HG02763 (cell line): ENCODE measurements around the gene IPO11.
"Not testable (repeated sequence)": the region's sequence is repeated elsewhere in the genome, so short reads cannot be mapped to it uniquely, and the experiment has no call there.

Experiments
- ATAC-seq: cut with Tn5 transposase; IDR thresholded peaks from one replicate; pipeline ENCODE4 v1.9.1; 2021; ENCODE audit warnings: mild to moderate bottlenecking, moderate library complexity; ENCODE audit not compliant: unreplicated experiment

IPO11 gene

DNA sequence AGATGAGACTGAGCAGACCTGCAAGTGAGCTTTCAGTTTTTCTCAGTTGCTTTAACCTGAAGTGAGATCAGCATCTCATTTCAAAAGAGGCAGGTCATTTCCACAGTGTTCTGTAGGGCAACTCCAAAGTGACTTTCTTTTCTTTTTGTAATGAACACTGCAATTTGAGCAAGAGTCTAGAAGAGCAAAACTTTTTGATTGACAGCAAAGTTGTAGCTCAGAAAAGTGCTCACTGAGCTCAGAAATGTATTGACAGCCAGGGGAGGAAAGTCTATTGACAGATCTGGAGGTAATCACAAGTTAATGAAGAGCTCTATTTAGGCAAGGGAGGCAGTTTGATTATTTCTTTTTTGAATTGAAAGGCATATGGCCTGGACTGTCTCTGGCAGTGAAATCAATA lies 220.7 kb downstream of the IPO11 start:
- no peak for ATAC-seq

DNA sequence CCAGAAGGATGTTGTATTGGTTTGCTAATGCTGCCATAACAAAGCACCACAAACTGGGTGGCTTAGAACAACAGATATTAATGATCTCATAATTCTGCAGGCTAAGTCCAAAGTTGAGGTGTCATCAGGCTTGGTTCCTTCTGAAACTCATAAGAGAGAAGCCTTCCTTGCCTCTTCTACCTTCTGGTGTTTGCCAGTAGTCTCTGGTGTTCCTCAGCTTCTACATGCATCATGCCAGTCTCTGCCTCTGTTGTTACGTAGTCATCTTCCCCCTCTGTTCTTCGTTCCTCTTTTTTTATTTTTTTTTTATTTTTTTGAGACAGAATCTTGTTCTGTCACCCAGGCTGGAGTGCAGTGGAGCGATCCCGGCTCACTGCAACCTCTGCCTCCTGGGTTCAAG lies 227.9 kb downstream of the IPO11 start:
- ATAC-seq: no peak

DNA sequence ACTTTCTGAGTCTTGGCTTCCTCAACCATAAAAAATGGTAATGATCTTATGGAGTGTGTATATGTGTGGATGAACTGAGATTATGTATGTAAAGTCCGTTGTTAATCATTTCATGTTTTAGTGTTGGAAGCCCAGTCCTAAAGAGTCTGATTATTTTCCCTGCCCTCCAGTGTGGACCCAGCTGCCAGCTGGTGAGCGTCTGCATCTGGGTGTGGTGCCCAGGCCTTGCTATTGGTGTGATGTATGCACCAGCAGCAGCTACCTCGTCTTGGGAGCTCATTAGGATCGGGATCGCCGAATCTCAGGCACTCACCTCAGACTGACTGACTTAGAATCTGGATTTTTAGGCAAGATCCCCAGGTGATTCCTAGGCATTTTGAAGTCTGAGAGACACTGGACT lies 229.9 kb downstream of the IPO11 start:
- no peak for ATAC-seq

DNA sequence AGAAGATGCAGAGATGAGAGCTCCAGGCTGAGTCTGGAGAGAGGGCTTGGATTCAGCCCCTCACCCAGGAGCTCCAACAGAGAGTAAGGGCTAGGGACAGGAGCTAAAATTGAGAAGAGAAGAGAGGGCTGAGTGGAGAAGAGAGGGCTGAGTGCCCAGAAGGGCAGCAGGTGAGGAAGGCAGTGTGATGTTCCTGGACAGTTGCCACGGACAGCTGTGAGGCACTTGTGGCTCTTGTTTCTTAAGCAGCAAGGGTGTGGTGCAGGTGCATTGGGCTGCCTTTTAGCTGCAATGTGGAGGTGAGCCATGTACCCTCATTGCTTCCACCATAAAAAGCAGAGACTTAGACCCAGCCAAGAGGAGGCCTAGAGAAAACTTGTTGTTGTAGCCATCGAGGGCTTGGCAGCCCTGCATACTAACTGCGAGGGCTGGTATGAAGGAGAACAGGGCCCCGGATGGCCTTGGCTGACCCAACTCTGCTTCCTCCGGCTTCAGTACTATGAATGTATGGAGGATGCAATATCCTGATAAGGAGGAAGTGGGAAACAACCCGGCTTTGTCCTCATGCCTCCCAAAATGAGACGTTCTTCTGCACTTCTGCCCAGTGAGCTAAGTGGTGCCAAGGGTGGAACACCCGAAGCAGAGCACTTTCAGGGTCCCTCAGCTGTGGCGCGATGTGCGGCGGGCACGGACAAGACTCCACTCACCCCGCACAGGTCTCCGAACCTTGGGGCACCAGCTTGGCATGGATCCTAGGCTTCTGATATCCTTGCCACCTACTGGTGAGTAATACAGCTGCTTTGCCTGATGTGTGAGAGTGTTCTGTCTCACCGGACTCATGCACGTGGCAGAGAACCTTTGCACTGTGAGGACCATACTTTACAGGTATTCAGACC lies 231.2 kb downstream of the IPO11 start:
- no peak for ATAC-seq

DNA sequence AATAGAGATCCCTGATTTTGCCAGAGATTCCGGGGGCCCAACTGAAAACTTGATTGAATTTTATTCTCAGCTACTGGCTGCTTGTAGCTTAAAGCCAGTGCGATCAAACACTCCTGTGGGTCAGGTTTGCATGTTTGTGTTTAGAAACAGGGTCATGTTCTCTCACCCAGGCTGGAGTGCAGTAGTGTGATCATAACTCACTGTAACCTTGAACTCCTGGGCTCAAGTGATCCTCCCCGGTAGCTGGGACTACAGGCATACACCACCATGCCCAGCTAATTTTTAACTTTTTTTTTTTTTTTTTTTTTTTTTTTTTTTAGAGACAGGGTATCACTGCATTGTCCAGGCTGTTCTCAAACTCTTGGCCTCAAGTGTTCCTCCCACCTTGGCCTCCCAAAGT lies 232.7 kb downstream of the IPO11 start:
- no peak for ATAC-seq

DNA sequence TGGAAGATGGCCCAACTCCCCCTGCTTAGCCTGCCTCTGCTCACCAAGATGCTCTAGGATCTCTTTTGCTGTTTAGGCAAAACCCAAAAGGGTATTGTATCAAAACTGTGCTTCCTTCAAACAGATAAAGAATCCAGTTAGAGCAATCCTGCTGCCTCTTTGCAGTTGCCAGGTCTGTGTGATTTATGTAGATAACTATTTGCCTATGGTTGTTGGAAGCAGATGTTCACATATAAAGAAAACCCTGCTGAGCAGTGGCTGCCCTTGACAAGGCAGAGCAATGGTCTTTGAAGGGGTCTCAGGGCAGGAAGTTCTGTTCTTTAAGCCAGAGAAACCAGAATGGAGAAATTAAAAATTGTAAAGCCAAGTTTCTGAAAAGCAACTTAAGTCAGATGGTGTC lies 234.7 kb downstream of the IPO11 start:
- ATAC-seq: no peak

DNA sequence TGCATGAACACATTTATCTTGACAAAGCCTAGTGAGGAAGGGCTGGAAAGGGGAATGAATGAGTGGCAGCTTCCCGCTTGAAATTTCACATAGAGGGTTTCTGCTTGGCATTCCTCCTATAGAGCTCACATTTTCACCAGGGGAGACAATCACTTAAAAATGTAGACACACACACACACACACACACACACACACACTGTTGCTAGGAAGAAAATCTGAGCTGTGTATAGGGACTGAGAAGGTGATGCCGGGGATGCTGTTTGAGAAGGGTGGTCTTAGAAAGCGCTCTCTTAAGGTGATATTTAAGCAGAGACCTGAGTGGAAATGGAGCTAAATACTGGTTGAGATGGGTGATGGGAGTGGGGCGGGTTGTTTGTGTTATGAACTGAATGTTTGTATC lies 236.5 kb downstream of the IPO11 start:
- no peak for ATAC-seq

DNA sequence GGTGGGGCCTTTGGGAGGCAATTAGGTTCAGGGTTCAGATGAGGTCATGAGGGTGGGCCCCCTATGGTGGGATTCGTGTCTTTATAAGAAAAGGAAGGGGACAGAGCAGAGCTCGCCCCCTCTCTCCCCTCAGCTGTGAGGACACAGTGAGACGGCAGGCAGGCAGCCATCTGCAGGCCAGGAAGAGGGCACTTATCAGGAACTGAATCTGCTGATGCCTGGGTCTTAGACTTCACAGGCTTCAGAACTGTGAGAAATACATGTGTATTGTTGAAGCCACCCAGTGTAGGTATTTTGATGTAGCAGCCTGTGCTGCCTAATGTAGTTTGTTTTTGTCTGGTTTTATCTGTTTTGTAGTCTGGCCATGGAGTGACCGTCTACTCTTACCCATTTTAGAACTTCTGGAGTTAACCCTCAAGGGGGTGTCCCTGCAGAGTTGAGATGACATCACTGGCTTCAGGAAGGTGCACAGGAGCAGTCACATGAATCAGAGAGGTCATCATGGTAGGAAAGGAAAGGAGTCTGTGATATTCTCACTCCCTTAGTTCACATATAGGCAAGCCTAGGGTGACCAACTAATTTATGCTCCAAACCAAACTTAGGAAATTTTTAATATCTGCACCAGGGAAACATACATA lies 237.0 kb downstream of the IPO11 start:
- no peak for ATAC-seq

DNA sequence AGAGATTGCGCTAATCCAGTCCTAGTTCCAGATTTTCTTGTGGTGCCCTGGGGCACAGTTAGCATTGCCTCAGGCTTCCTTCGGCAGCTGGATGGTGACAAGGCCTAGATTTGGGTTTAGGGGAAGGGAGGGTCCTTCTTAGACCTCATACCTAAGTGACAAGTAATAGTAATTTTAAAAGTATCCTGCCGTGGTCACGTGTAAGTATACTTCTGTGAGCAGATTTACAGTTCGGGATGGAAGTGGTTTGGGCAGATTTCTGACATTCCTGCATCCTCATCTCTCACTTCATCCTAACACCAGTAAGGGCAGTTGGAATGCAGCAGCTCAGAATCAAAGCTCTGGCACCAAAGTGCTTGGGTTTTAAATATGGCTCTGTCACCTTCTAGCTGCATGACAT lies 237.6 kb downstream of the IPO11 start:
- ATAC-seq: no peak

DNA sequence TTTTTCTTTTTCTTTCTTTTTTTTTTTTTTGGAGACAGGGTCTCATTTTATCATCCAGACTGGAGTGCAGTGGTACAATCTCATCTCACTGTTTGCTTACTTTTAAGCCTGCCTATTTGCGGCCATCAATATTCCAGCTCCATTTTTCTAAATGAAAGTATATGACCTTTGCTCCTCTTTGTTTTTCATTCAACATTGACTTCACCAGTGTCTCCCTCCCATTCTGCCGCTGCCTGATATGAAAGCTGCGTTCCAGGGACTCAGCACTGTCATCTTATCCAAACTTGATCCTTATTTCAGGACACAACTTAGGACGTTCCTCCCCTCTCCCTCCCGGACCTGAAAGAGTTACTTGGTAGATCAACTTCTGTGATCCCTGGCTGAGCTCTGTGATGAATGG lies 239.7 kb downstream of the IPO11 start:
- ATAC-seq: no peak

DNA sequence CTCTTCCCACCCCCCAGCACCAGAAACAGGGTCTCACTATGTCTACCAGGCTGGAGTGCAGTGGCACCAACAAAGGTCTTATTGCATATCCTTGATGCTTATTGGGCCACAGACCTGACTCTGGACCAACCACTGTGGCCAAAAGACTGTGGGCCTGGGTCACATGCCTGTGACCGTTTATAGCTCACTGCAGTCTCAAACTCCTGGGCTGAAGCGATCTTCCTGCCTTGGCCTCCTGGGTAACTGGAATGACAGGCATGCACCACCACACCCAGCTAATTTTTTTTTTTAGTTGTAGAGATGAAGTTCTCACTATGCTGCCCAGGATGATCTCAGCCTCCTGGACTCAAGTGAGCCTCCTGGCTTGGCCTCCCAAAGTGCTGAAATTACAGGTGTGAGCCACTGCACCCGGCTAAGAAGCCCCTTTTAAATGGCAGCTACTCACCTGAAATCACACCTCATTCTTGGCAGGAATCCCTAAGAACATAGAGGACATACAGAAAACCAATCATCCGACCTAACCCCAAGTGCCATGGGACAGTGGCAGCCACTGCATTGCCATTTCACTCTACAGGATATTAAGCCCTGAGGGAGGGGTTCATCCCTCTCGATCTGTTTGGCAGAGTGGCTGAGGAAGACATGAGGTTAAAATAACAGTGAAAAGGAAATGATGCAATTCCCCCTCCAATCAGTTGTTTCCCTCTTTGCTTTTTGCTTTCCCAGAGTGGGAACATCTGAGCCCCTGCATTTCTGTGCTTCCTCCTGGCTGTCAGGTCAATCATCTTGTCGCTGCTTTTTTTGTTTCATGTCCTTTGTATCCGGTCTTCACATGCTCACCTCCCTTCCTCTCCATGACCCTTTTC lies 240.7 kb downstream of the IPO11 start:
- ATAC-seq: no peak

DNA sequence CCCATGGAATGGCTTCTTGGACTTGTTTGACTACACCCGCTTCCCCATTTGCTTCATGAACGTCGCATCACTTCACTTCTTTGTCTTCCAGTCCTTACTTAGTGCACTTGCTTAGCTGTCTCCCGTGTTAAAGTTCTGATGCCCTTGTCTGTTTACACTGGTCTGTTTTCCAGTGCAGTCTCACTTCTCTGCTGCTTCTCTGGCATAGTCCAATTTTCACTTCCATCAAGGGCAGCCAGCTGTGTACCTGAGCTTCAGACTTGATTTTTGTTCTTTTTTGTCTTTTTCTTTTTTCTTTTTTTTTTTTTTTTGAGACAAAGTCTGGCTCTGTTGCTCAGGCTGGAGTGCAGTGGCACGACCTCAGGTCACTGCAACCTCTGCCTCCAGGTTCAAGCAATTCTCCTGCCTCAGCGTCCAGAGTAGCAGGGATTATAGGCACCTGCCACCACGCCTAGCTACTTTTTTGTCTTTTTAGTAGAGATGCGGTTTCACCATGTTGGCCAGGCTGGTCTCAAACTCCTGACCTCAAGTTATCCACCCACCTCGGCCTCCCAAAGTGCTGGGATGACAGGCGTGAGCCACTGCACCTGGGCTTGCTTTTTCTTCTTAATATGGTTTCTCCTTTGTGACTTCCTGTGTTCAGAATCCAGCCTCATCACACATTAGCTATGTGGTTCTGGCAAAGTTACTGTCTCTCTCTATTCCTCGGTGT lies 241.5 kb downstream of the IPO11 start:
- no peak for ATAC-seq

DNA sequence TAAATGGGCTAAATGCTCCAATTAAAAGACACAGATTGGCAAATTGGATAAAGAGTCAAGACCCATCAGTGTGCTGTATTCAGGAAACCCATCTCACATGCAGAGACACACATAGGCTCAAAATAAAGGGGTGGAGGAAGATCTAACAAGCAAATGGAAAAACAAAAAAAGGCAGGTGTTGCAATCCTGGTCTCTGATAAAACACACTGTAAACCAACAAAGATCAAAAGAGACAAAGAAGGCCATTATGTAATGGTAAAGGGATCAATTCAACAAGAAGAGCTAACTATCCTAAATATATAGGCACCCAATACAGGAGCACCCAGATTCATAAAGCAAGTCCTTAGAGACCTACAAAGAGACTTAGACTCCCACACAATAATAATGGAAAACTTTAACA lies 245.2 kb downstream of the IPO11 start:
- not testable (repeated sequence) for ATAC-seq

DNA sequence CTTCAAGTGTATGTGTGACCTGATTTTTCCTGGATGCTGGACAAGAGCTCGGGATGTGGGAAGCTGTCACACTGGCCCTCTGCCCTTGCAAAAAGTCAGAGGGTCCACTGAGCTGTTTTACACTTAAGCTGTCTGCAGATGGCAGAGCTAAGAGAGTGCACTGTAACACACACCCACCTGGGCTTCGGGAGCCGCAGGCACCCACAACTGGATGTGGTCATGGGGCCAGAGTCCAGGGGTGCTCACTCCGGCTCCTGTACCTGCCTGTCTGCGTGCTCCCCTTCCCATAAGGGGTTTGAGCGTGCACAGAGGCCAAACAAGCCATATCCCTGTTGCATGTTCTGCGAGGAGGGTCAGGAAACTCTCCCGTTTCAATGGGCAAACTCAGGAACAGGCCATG lies 248.6 kb downstream of the IPO11 start:
- no peak for ATAC-seq

DNA sequence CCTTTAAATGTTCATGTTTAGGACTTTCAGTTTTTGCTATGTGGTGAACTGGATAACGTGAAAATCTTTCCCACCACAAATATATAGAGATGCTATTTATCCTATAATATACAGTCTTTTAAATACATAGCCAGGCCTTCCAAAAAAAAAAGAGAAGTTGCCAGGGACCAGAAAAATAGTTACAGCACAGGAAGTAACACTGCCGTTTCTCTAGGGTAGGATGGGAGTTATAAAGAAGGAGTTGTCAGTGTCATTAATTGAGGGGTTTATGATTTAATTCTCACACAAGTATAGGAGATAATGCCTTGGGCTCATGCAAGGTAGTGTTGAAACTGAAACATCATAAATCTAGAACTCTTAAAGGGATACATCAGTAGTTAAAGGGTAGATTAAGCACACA lies 250.0 kb downstream of the IPO11 start:
- no peak for ATAC-seq

DNA sequence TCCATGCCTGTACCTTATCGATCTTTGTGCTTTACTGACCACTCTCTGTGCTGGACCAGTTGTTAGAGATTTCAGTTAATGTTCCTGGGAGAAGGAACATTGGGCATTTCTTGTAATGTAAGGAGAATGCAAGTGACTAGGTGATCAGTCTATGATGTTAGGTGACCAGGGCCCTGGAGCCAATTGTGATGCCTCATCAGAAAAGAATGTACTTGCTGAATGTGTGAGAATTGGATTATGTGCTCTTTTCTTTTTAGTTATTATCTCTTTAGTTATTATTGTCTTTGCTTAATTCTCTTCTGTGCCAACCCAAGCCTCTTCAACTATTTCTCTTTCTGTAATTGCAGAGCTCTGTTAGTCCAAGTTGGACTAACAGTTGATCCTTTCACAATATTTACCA lies 258.9 kb downstream of the IPO11 start:
- no peak for ATAC-seq

DNA sequence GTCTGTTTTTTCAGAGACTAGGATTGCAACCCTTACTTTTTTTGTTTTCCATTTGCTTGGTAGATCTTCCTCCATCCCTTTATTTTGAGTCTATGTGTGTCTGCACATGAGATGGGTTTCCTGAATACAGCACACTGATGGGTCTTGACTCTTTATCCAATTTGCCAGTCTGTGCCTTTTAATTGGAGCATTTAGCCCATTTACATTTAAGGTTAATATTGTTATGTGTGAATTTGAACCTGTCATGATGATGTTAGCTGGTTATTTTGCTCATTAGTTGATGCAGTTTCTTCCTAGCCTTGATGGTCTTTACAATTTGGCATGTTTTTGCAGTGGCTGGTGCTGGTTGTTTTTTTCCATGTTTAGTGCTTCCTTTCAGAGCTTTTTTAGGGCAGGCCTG lies 264.0 kb downstream of the IPO11 start:
- not testable (repeated sequence) for ATAC-seq
